HG02943 (cell line): ENCODE results near the gene TRIO.
"Not testable (repeated sequence)": the region's sequence is repeated elsewhere in the genome, so short reads cannot be mapped to it uniquely, and the experiment has no call there.

ENCODE experiments used
- ATAC-seq: cut with Tn5 transposase; IDR thresholded peaks from one replicate; pipeline ENCODE4 v1.9.1; 2021; ENCODE audit warnings: mild to moderate bottlenecking, low read depth, moderate library complexity; ENCODE audit not compliant: unreplicated experiment

TRIO gene

DNA sequence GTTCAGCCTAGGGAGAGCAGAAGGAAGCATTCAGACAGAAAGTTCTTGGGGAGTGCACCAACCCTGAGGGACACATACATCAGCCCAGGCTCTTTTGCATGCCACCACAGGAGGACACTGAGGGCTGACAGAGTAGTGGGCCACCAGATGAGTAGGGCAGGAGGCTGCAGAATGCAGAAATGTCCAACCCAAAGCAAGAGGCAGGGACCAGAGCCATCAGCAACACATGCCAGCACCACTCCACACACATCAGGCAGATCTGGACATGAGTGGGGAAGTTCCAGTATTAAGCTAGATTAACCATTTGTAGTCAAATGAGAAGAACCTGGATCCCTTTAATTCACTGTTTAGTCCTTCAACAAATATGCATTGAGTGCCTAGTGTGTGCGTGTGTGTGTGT lies 402.7 kb downstream of the TRIO start:
- ATAC-seq: no peak

DNA sequence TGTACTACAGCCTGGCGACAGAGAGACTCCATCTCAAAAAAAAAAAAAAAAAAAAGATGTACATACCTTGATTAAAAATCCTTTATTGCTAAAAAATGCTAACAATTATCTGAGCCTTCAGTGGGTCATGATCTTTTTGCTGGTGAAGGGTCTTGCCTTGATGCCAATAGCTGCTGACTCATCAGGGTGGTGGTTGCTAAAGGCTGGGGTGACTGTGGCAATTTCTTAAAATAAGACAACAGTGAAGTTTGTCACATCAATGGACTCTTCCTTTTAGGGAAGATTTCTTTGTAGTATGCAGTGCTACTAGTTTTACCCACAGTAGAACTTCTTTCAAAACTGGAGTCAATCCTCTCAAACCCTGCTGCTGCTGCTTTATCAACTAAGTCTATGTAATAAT lies 404.5 kb downstream of the TRIO start:
- no peak for ATAC-seq

DNA sequence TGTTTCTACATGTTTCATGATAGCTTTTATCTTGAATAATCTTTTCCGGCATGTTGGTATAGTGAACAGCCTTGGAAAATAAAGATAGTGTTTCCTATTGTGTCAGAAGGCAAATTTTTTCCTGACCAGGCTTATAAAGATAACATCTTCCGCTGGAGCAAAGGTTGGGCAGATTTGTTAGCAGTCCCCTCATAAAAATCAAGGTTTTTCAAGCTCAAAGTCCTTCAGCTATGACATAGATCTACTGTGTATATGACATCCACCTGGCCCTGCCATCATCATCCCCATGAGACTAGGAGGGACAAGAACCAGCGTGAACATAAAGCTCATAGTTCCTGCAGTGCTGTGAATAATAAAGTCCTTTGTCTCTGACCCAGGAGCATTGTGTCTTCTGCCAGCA lies 408.1 kb downstream of the TRIO start:
- ATAC-seq: no peak

DNA sequence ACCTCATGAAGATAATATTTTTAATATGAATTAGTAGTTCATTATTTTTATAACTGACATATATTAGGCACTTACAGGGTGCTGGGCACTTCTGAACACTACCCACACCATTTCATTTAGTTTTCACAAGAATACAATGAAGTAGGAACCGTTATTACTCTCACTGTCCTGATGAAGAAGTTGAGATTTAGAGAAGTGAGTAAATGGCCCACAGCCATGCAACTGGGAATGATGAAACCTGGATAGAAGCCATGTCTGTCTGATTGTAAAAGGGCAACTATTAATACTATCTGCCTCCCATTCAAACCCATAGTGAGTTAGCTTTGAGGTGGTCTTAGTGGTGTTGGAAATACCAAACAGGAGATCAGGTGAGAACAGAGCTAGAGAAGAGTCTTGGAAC lies 408.9 kb downstream of the TRIO start:
- ATAC-seq: no peak

DNA sequence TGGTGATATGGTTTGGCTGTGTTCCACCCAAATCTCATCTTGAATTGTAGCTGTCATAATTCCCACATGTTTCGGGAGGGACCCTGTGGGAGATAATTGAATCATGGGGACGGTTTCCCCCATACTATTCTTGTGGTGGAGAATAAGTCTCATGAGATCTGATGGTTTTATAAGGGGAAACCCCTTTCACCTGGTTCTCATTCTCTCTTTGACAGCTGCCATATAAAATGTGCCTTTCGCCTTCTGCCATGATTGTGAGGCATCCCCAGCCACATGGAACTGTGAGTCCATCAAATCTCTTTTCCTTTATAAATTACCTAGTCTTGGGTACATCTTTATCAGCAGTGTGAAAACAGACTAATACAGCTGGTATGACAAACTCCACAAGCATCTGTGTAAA lies 411.1 kb downstream of the TRIO start:
- not testable (repeated sequence) for ATAC-seq

DNA sequence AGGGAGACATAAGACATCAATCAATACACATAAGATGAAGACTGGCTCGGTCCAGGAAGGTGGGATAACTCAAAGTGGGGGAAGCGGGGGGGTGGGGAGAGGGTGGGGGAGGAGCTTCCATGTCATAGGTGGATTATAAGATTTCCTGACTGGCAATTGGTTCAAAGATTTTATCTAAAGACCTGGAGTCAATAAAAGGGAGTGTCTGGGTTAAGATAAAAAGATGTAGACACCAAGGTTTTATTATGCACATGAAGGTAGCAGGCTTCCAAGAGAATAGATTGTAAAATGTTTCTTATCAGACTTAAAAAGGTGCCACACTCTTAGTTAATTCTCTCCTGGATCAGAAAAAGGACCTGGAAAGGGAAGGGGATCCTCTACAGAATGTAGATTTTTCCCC lies 412.9 kb downstream of the TRIO start:
- ATAC-seq: no peak

DNA sequence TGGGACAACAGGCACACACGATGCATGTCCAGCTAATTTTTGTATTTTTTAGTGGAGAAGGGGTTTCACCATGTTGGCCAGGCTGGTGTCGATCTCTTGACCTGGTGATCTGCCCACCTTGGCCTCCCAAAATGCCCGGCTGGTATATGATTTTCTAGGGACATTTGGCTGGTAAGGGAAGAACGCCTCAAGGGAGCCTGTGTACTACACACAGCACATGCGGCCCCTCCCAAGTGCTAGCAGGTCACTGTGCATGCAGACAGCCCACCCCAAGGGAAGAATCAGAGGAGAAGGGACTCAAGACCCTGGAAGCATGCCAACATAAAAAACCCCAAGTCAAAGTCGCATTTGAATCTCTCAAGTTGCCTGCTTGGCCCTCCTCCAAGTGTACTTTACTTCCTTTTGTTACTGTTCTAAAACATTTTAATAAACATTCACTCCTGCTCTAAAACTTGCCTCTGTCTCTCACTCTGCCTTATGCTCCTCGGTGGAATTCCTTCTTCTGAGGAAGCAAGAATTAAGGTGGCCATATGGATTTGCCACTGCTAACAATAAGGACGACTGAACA lies 414.1 kb downstream of the TRIO start:
- ATAC-seq: no peak

DNA sequence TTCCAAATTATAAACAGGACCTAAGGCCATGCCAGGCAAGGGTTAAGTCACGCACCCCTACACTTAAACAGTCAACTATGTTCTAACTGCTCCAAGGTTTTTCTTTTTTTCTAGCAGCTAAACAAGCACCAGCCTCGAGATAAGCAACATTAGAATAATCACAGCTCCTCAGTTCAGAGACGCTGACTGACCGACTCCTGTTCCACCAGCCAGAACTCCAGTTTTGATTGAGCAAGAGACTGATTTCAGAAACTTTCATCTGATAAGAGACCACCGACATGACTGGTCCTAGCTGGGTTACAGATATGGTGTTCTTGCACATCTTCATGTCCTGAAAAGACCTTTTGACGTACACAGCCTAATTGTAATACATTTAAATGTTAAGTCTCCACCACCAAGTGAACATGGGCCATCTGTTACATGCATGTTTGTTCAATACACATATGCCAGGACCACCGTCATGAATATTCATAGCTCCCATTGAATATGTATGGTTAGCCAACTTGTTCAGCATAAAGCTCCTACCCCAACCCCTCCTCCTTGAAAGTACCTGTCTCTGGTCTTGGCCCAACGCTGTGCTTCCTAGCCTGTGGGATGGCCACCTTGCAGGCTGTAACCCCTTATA lies 414.8 kb downstream of the TRIO start:
- ATAC-seq: no peak
